H9 (cell line): ENCODE data around the gene ADARB2. TPM values are rescaled to one million over a fixed set of nuclear protein-coding genes. Genes with fewer than 3 reads are reported as not detected.

ENCODE experiments used
- DNase-seq: peaks from one replicate; pipeline ENCODE4 v3.0.0-alpha.2; 2017
- H2AFZ ChIP-seq: one replicate; pipeline ENCODE4 v1.6.1; 2013; ENCODE audit warnings: mild to moderate bottlenecking, low read length, control low read depth, moderate library complexity
- H2AK5ac ChIP-seq: 2 replicates; pipeline ENCODE4 v1.6.1; 2013; ENCODE audit warnings: low read length, control low read depth, mixed read lengths; ENCODE audit not compliant: insufficient read length
- H2BK120ac ChIP-seq: one replicate; pipeline ENCODE4 v1.6.1; 2013; ENCODE audit warnings: low read depth, mild to moderate bottlenecking, low read length, control low read depth, inconsistent platforms; ENCODE audit not compliant: poor library complexity, severe bottlenecking
- H2BK12ac ChIP-seq: 2 replicates; pipeline ENCODE4 v1.6.1; 2013; ENCODE audit warnings: low read length, control low read depth, mixed read lengths, low read depth; ENCODE audit not compliant: insufficient read length
- H2BK15ac ChIP-seq: 2 replicates; pipeline ENCODE4 v1.6.1; 2013; ENCODE audit warnings: low read depth, low read length, control low read depth
- H2BK20ac ChIP-seq: one replicate; pipeline ENCODE4 v1.6.1; 2013; ENCODE audit warnings: low read depth, mild to moderate bottlenecking, low read length, control low read depth, inconsistent platforms; ENCODE audit not compliant: poor library complexity, severe bottlenecking
- H2BK5ac ChIP-seq: 2 replicates; pipeline ENCODE4 v1.6.1; 2013; ENCODE audit warnings: low read length, control low read depth, mixed read lengths; ENCODE audit not compliant: insufficient read length
- H3K14ac ChIP-seq: 2 replicates; pipeline ENCODE4 v1.6.1; 2013; ENCODE audit warnings: low read length, control low read depth; ENCODE audit not compliant: insufficient read depth
- H3K18ac ChIP-seq: 2 replicates; pipeline ENCODE4 v1.6.1; 2013; ENCODE audit warnings: low read depth, mild to moderate bottlenecking, mixed read lengths, low read length, control low read depth; ENCODE audit not compliant: insufficient read length
- H3K23ac ChIP-seq: 2 replicates; pipeline ENCODE4 v1.6.1; 2013; ENCODE audit warnings: low read length, control low read depth, mixed read lengths, low read depth; ENCODE audit not compliant: insufficient read length
- H3K23me2 ChIP-seq: 2 replicates; pipeline ENCODE4 v1.6.1; 2013; ENCODE audit warnings: low read depth, mild to moderate bottlenecking, mixed read lengths, low read length, control low read depth; ENCODE audit not compliant: insufficient read length, poor library complexity, severe bottlenecking
- H3K27ac ChIP-seq: 2 replicates; pipeline ENCODE4 v1.5.1; 2013; ENCODE audit warnings: low read length, control low read depth, mixed read lengths, low read depth; ENCODE audit not compliant: insufficient read length
- H3K27me3 ChIP-seq: 2 replicates; pipeline ENCODE4 v1.6.1; 2013; ENCODE audit warnings: low read length, control low read depth, inconsistent platforms; ENCODE audit not compliant: insufficient read depth
- H3K4ac ChIP-seq: 2 replicates; pipeline ENCODE4 v1.6.1; 2013; ENCODE audit warnings: low read depth, mild to moderate bottlenecking, control low read depth, inconsistent platforms, low read length, moderate library complexity
- H3K4me1 ChIP-seq: 2 replicates; pipeline ENCODE4 v1.6.1; 2013; ENCODE audit warnings: low read length, control low read depth, inconsistent platforms; ENCODE audit not compliant: insufficient read depth
- H3K4me2 ChIP-seq: 2 replicates; pipeline ENCODE4 v1.6.1; 2013; ENCODE audit warnings: low read length, control low read depth, mixed read lengths; ENCODE audit not compliant: insufficient read length, insufficient read depth
- H3K56ac ChIP-seq: 2 replicates; pipeline ENCODE4 v1.6.1; 2013; ENCODE audit warnings: low read depth, mild to moderate bottlenecking, mixed read lengths, low read length, control low read depth; ENCODE audit not compliant: insufficient read length
- H3K79me1 ChIP-seq: 2 replicates; pipeline ENCODE4 v1.6.1; 2013; ENCODE audit warnings: low read depth, mild to moderate bottlenecking, moderate library complexity, low read length, control low read depth, inconsistent platforms; ENCODE audit not compliant: insufficient read depth, poor library complexity, severe bottlenecking
- H3K79me2 ChIP-seq: 2 replicates; pipeline ENCODE4 v1.6.1; 2013; ENCODE audit warnings: low read length, control low read depth, inconsistent platforms; ENCODE audit not compliant: insufficient read depth
- H3K9ac ChIP-seq: 2 replicates; pipeline ENCODE4 v1.6.1; 2013; ENCODE audit warnings: low read length, control low read depth, mixed read lengths; ENCODE audit not compliant: insufficient read length; ENCODE audit errors: extremely low read depth
- H3K9me3 ChIP-seq: one replicate; pipeline ENCODE4 v1.6.1; 2013; ENCODE audit warnings: low read depth, low read length, inconsistent platforms; ENCODE audit not compliant: control insufficient read depth
- H3T11ph ChIP-seq: one replicate; pipeline ENCODE4 v1.6.1; 2013; ENCODE audit warnings: mild to moderate bottlenecking, low read length, control low read depth, inconsistent platforms
- H4K20me1 ChIP-seq: one replicate; pipeline ENCODE4 v1.6.1; 2013; ENCODE audit not compliant: control insufficient read depth, insufficient read length, insufficient read depth
- H4K5ac ChIP-seq: 2 replicates; pipeline ENCODE4 v1.6.1; 2013; ENCODE audit warnings: low read depth, mild to moderate bottlenecking, mixed read lengths, low read length, control low read depth; ENCODE audit not compliant: insufficient read length
- H4K8ac ChIP-seq: replicated peaks from 2 replicates; pipeline ENCODE4 v1.6.1; 2013; ENCODE audit warnings: low read length, control low read depth, mixed read lengths, low read depth; ENCODE audit not compliant: insufficient read length
- H4K91ac ChIP-seq: 2 replicates; pipeline ENCODE4 v1.6.1; 2013; ENCODE audit warnings: low read depth, mild to moderate bottlenecking, moderate library complexity, mixed read lengths, low read length, control low read depth; ENCODE audit not compliant: insufficient read length
- H3K27ac Mint-ChIP-seq, 3 experiments: 2 replicates in 2 of 3; 3 replicates in 1 of 3; pipeline ENCODE4 v1.8.0; 2020 to 2021; ENCODE audit warnings: mixed read lengths in 3 of 3, mild to moderate bottlenecking in 1 of 3, moderate library complexity in 1 of 3
- H3K27me3 Mint-ChIP-seq: 2 replicates; pipeline ENCODE4 v1.8.0; 2021; ENCODE audit warnings: low read depth, mild to moderate bottlenecking, moderate library complexity, mixed read lengths
- H3K36me3 Mint-ChIP-seq, 3 experiments: 2 replicates in 2 of 3; 3 replicates in 1 of 3; pipeline ENCODE4 v1.8.0; 2020 to 2021; ENCODE audit warnings: low read depth in 3 of 3, mixed read lengths in 3 of 3; ENCODE audit not compliant: insufficient read depth in 1 of 3
- H3K4me1 Mint-ChIP-seq, 2 experiments: 2 replicates each; pipeline ENCODE4 v1.8.0; 2020; ENCODE audit warnings: mixed read lengths in 2 of 2
- H3K4me3 Mint-ChIP-seq, 2 experiments: 2 replicates in 1 of 2; 3 replicates in 1 of 2; pipeline ENCODE4 v1.8.0; 2020 to 2021; ENCODE audit warnings: mild to moderate bottlenecking in 2 of 2, mixed read lengths in 2 of 2, moderate library complexity in 1 of 2
- H3K9me3 Mint-ChIP-seq, 2 experiments: 2 replicates in 1 of 2; 3 replicates in 1 of 2; pipeline ENCODE4 v1.8.0; 2020; ENCODE audit warnings: mild to moderate bottlenecking in 2 of 2, mixed read lengths in 2 of 2, moderate library complexity in 1 of 2
- WGBS: extraction: QIAGEN DNeasy Blood & Tissue Kit; methylation state at CpG from one replicate; pipeline ENCODE4 v1.1.7; 2013; ENCODE audit warnings: missing lambda C conversion rate, low lambda C conversion rate, mixed read lengths; ENCODE audit not compliant: insufficient read length; ENCODE audit errors: extremely low coverage; 5-methylcytosine and 5-hydroxymethylcytosine counted together
- total RNA-seq: library from RNA; stranded (reverse); gene quantifications from 2 replicates; pipeline ENCODE4 v1.2.1, GENCODE V29; 2021
- TF ChIP-seq, protein P1 (sequence below): fragments of 200-600 bp; sonication (generic); conservative IDR thresholded peaks from 3 replicates; pipeline ENCODE4 v1.8.0; 2021; ENCODE audit warnings: antibody characterized with exemption, mild to moderate bottlenecking

The ADARB2 gene
- total RNA-seq, 1 experiment from 2014 or later, result 0.87 TPM

GRCh38 chr10:1444826-1445225 is 292.5 kb downstream of the ADARB2 start:
- no peak overlapping the region for H4K8ac ChIP-seq
- H2BK12ac ChIP-seq, result no peak overlapping the region
- no peak overlapping the region for H3T11ph ChIP-seq
- no peak overlapping the region for H3K23ac ChIP-seq
- Mint-ChIP-seq H3K4me3 (no peak overlapping the region), H3K9me3 (no peaks in the 10 kb centered on the region), H3K27ac (no peak overlapping the region), H3K27me3 (no peaks in the 10 kb centered on the region; the same call in 1 of the 2 replicates), H3K4me1 (peaks cover 17 to 18% of the 10 kb centered on the region in 2 experiments), H3K36me3 (no peaks in the 10 kb centered on the region)
- H3K56ac ChIP-seq, result no peak overlapping the region
- no peaks in the 10 kb centered on the region for H4K20me1 ChIP-seq
- DNase-seq, result no peak
- TF ChIP-seq, protein P1, sequence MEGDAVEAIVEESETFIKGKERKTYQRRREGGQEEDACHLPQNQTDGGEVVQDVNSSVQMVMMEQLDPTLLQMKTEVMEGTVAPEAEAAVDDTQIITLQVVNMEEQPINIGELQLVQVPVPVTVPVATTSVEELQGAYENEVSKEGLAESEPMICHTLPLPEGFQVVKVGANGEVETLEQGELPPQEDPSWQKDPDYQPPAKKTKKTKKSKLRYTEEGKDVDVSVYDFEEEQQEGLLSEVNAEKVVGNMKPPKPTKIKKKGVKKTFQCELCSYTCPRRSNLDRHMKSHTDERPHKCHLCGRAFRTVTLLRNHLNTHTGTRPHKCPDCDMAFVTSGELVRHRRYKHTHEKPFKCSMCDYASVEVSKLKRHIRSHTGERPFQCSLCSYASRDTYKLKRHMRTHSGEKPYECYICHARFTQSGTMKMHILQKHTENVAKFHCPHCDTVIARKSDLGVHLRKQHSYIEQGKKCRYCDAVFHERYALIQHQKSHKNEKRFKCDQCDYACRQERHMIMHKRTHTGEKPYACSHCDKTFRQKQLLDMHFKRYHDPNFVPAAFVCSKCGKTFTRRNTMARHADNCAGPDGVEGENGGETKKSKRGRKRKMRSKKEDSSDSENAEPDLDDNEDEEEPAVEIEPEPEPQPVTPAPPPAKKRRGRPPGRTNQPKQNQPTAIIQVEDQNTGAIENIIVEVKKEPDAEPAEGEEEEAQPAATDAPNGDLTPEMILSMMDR, result no peak
- H2BK20ac ChIP-seq, result no peak overlapping the region
- no peaks in the 10 kb centered on the region for H3K9me3 ChIP-seq
- no peaks in the 10 kb centered on the region for H3K79me1 ChIP-seq
- no peaks in the 10 kb centered on the region for H3K23me2 ChIP-seq
- no peak overlapping the region for H4K91ac ChIP-seq
- no peak overlapping the region for H3K27ac ChIP-seq
- WGBS, result 100% methylated on average over 2 of the region's 2 CpGs
- no peaks in the 10 kb centered on the region; the same call in 1 of the 2 replicates for H3K27me3 ChIP-seq
- H3K4me2 ChIP-seq, result no peak overlapping the region
- no peaks in the 10 kb centered on the region for H3K79me2 ChIP-seq
- no peak overlapping the region for H3K18ac ChIP-seq
- no peak overlapping the region for H3K4ac ChIP-seq
- no peak overlapping the region for H2AFZ ChIP-seq
- H3K9ac ChIP-seq, result no peak overlapping the region
- H3K14ac ChIP-seq, result no peak overlapping the region
- H2BK15ac ChIP-seq, result no peak overlapping the region
- no peak overlapping the region for H2BK120ac ChIP-seq
- no peak overlapping the region for H2BK5ac ChIP-seq
- peaks cover 10% of the 10 kb centered on the region; the same call in 1 of the 2 replicates for H3K4me1 ChIP-seq
- H2AK5ac ChIP-seq, result no peak overlapping the region
- H4K5ac ChIP-seq, result no peak overlapping the region
